Smooth muscle cell (in vitro differentiated cells): ENCODE results near the gene LMO3. TPM values are rescaled to one million over a fixed set of nuclear protein-coding genes. Genes with fewer than 3 reads are reported as not detected.
A peak's percentile ranks its signal among the peaks of the same experiment; 100 is the strongest.

ENCODE experiments used
- DNase-seq: peaks from one replicate; lab custom pipeline; 2025; ENCODE audit not compliant: unreplicated experiment; lab: John Stamatoyannopoulos, UW
- H2AFZ ChIP-seq: fragments of 200-600 bp; sonication (generic); 2 replicates; pipeline ENCODE4 v1.6.0; 2016; ENCODE audit warnings: antibody characterized with exemption, low read depth, mild to moderate bottlenecking
- H3F3A ChIP-seq: fragments of 200-600 bp; sonication (generic); 2 replicates; pipeline ENCODE4 v1.6.0; 2017; ENCODE audit warnings: antibody characterized with exemption, low read depth
- H3K27ac ChIP-seq: fragments of 200-600 bp; sonication (generic); 2 replicates; pipeline ENCODE4 v1.5.1; 2016; ENCODE audit warnings: low read depth, mild to moderate bottlenecking
- H3K27me3 ChIP-seq: fragments of 200-600 bp; sonication (generic); 2 replicates; pipeline ENCODE4 v1.6.1; 2016; ENCODE audit warnings: low read depth, mild to moderate bottlenecking
- H3K36me3 ChIP-seq: fragments of 200-600 bp; sonication (generic); 2 replicates; pipeline ENCODE4 v1.5.1; 2016; ENCODE audit warnings: low read depth
- H3K4me1 ChIP-seq: fragments of 200-600 bp; sonication (generic); 2 replicates; pipeline ENCODE4 v1.5.1; 2016; ENCODE audit warnings: low read depth
- H3K4me2 ChIP-seq: fragments of 200-600 bp; sonication (generic); 2 replicates; pipeline ENCODE4 v1.6.0; 2016; ENCODE audit warnings: mild to moderate bottlenecking
- H3K4me3 ChIP-seq: fragments of 200-600 bp; sonication (generic); 2 replicates; pipeline ENCODE4 v1.5.1; 2016; ENCODE audit warnings: mild to moderate bottlenecking
- H3K79me2 ChIP-seq: fragments of 200-600 bp; sonication (generic); 2 replicates; pipeline ENCODE4 v1.6.0; 2016; ENCODE audit warnings: low read depth, mild to moderate bottlenecking
- H3K9ac ChIP-seq: fragments of 200-600 bp; sonication (generic); 2 replicates; pipeline ENCODE4 v1.6.0; 2016; ENCODE audit warnings: low read depth
- H3K9me3 ChIP-seq: fragments of 200-600 bp; sonication (generic); replicated peaks from 2 replicates; pipeline ENCODE4 v1.5.1; 2016; ENCODE audit warnings: low read depth
- H4K20me1 ChIP-seq: fragments of 200-600 bp; sonication (generic); 2 replicates; pipeline ENCODE4 v1.6.0; 2016; ENCODE audit warnings: low read depth
- WGBS: methylation state at CpG from one replicate; pipeline ENCODE4 v1.1.7; 2016; ENCODE audit warnings: low lambda C conversion rate; 5-methylcytosine and 5-hydroxymethylcytosine counted together
- polyA plus RNA-seq: library from polyadenylated mRNA; unstranded; fragments of >200 nt; fragmentation: Nextera tagmentation; extraction: Ambion mirVana; gene quantifications from 2 replicates; pipeline ENCODE4 v1.2.1, GENCODE V29; 2016
- total RNA-seq: library from RNA; depleted of rRNA; stranded (reverse); fragments of >200 nt; gene quantifications from 2 replicates; pipeline ENCODE4 v1.2.3, GENCODE V29; 2014
- TF ChIP-seq, protein P1 (sequence below): fragments of 200-600 bp; sonication (generic); IDR thresholded peaks from 2 replicates; pipeline ENCODE4 v1.5.1; 2017; ENCODE audit warnings: borderline replicate concordance, mild to moderate bottlenecking, antibody characterized with exemption; ENCODE audit not compliant: insufficient read depth, poor library complexity, severe bottlenecking

LMO3 gene
- total and polyA plus RNA-seq, 2 experiments from 2014 or later, result 0.22 to 1.3 TPM

DNA sequence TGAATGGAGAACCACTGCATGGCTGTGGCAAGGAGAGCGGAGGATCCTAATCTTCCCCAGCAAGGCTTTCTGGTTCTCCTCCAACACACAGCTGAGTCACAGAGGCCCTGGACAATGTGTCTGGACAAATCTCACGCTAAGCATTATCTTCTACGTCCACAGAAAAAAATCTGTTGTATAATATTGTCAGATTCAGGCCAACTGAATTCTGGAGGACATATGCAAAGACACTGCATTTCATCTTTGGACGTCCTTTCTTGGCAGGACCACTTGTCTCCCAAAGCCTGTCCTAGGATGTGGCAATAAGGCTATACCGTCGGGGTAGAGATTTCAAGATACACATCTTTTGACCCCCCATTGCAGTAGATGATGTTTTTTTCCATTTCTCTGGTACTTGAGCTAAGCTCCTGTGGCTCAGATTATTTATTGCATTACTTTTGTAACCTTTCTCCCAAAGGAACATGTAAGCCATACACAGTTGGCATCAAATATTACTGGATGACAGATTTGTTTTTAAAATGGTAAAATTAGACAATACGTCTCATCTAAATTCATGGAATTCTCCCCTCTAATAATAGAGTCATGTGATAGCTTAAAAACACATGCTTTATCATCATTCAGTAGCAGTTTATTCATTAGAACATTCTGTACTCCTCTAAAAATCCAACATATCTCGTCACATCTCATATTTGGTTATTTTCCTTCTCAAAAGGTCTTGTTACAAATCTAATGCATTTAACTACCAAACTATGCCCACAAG, 19.4 kb downstream of the LMO3 start:
- WGBS, result 53% methylated on average over 8 of the region's 8 CpGs
- no peaks in the 10 kb centered on the region for H3K79me2 ChIP-seq
- no peaks in the 10 kb centered on the region for H3K9me3 ChIP-seq
- H3K27me3 ChIP-seq, result no peaks in the 10 kb centered on the region
- no peak overlapping the region for H2AFZ ChIP-seq
- H3F3A ChIP-seq, result no peaks in the 10 kb centered on the region
- DNase-seq, result no peak
- no peak overlapping the region for H3K9ac ChIP-seq
- TF ChIP-seq, protein P1, sequence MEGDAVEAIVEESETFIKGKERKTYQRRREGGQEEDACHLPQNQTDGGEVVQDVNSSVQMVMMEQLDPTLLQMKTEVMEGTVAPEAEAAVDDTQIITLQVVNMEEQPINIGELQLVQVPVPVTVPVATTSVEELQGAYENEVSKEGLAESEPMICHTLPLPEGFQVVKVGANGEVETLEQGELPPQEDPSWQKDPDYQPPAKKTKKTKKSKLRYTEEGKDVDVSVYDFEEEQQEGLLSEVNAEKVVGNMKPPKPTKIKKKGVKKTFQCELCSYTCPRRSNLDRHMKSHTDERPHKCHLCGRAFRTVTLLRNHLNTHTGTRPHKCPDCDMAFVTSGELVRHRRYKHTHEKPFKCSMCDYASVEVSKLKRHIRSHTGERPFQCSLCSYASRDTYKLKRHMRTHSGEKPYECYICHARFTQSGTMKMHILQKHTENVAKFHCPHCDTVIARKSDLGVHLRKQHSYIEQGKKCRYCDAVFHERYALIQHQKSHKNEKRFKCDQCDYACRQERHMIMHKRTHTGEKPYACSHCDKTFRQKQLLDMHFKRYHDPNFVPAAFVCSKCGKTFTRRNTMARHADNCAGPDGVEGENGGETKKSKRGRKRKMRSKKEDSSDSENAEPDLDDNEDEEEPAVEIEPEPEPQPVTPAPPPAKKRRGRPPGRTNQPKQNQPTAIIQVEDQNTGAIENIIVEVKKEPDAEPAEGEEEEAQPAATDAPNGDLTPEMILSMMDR, result no peak
- H4K20me1 ChIP-seq, result no peaks in the 10 kb centered on the region
- no peak overlapping the region for H3K4me3 ChIP-seq
- H3K4me2 ChIP-seq, result peak overlapping the region; percentile 48
- H3K36me3 ChIP-seq, result no peaks in the 10 kb centered on the region
- H3K4me1 ChIP-seq, result peaks cover 3% of the 10 kb centered on the region
- H3K27ac ChIP-seq, result no peak overlapping the region

DNA sequence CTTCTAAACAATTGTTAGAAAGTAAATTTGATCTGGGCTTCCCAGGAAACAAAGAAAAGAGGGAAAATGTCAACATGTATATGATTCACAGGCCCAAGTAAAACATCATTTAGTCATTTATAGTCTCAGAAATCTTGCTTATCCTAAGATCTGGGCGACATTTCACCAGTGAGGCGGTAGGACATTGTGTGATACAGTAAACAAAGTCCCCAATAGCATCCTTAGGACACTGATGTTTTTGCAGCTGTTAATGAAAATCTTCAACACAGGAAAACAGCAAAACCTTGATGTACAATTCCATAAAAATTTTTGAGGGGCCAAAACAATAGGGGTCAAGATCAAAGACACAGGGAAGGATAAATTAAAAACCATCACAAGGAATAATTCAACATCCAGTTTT, 20.2 kb downstream of the LMO3 start:
- Histone ChIP-seq H3F3A (no peaks in the 10 kb centered on the region), H3K36me3 (no peaks in the 10 kb centered on the region), H3K27me3 (no peaks in the 10 kb centered on the region), H4K20me1 (no peaks in the 10 kb centered on the region), H3K4me1 (peaks cover 3% of the 10 kb centered on the region), H2AFZ (no peak overlapping the region), H3K4me3 (no peak overlapping the region), H3K9ac (no peak overlapping the region), H3K4me2 (peak overlapping the region; percentile 48), H3K79me2 (no peaks in the 10 kb centered on the region), H3K9me3 (no peaks in the 10 kb centered on the region), H3K27ac (no peak overlapping the region)
- no peak for DNase-seq
- whole genome bisulfite sequencing, result 90% methylated on average over 2 of the region's 2 CpGs
- TF ChIP-seq, protein P1, result no peak

DNA sequence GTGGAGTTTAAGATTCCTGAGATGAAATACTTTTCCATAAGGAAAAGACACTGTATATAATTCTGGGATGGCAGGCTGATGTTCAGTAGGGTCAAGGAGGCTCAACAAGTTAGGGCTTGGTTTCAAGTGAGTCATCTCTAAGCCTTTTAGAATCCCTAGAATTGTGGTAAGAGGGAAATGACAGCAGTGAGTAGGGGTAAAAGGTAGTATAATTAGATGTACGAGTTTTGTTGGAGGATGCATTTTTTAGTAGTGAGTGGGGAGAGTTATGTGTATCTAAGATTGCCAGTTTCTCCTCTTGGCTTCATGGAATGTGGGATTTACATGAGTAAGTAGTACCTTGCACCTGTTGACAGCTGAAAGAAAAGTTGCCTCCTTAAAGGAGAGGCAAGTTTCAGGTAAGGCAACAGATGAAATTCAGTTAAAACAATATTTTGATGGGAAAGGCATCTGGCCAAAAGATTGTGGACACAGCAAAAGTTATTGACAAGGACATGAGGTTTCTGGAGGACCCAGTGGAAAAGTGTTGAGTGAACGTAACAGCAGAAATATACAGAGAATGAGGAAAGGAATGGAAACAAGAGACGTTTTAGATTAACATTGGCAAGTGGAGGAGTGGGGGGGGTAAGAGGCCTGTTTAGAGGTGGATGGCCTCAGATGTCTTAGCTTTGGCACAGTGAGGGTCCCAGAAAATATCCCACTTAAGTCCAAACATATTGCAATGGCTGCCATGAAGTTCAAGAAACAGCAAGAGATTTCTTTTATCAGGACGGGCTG, 21.8 kb downstream of the LMO3 start:
- Histone ChIP-seq H3K27ac (no peak overlapping the region), H3K9ac (no peak overlapping the region), H3K4me1 (peaks cover 3% of the 10 kb centered on the region), H3K27me3 (no peaks in the 10 kb centered on the region), H3K79me2 (no peaks in the 10 kb centered on the region), H3K4me3 (no peak overlapping the region), H2AFZ (no peak overlapping the region), H3K4me2 (no peak overlapping the region), H3K36me3 (no peaks in the 10 kb centered on the region), H4K20me1 (no peaks in the 10 kb centered on the region), H3F3A (no peaks in the 10 kb centered on the region), H3K9me3 (no peaks in the 10 kb centered on the region)
- no peak for DNase-seq
- TF ChIP-seq, protein P1, result no peak
- WGBS, result 66% methylated on average over 4 of the region's 4 CpGs

GRCh38 chr12:16581416-16581815, 24.5 kb downstream of the LMO3 start:
- Histone ChIP-seq H3K4me1 (no peaks in the 10 kb centered on the region), H3K27me3 (peaks cover 7% of the 10 kb centered on the region), H3K27ac (no peak overlapping the region), H3K36me3 (no peaks in the 10 kb centered on the region), H3K4me2 (no peak overlapping the region), H2AFZ (no peak overlapping the region), H3K9ac (no peak overlapping the region), H3K4me3 (no peak overlapping the region), H3K79me2 (no peaks in the 10 kb centered on the region), H3K9me3 (no peaks in the 10 kb centered on the region), H3F3A (no peaks in the 10 kb centered on the region), H4K20me1 (no peaks in the 10 kb centered on the region)
- TF ChIP-seq, protein P1, result no peak
- no peak for DNase-seq
